ENCODE measurements around the gene ZNF189.
A peak's percentile ranks its signal among the peaks of the same experiment; 100 is the strongest.

Gene ZNF189

GRCh38 chr9:101427358-101427757 is 28.7 kb downstream of the ZNF189 start:
- no peak for DNase-seq

- DNase-seq, result no peak
Measured at GRCh38 chr9:101427957-101428655, 29.5 kb downstream of the ZNF189 start.

- DNase-seq, result no peak
Measured at GRCh38 chr9:101428909-101429308, 30.3 kb downstream of the ZNF189 start.

GRCh38 chr9:101429736-101430135 is 31.1 kb downstream of the ZNF189 start:
- DNase-seq, result no peak

GRCh38 chr9:101432171-101432570 is 33.5 kb downstream of the ZNF189 start:
- no peak for DNase-seq

GRCh38 chr9:101432740-101433139 is 34.1 kb downstream of the ZNF189 start:
- DNase-seq, result no peak

GRCh38 chr9:101433229-101433628 is 34.6 kb downstream of the ZNF189 start:
- no peak for DNase-seq

- DNase-seq, result no peak
Measured at GRCh38 chr9:101434998-101435397, 36.3 kb downstream of the ZNF189 start.

- no peak for DNase-seq
Measured at GRCh38 chr9:101435601-101436079, 37.0 kb downstream of the ZNF189 start, which contains the start of gene ALDOB. Gene ALDOB (minus strand): TSS chr9:101435774. CDS start chr9:101430887, 4,887 bp downstream.

- DNase-seq, result no peak
Measured at GRCh38 chr9:101437806-101438232, 39.2 kb downstream of the ZNF189 start.

GRCh38 chr9:101438523-101438922 is 39.9 kb downstream of the ZNF189 start:
- DNase-seq, result no peak

GRCh38 chr9:101440714-101441230 is 42.1 kb downstream of the ZNF189 start:
- no peak for DNase-seq

- no peak for DNase-seq
Measured at GRCh38 chr9:101442318-101442717, 43.7 kb downstream of the ZNF189 start.

GRCh38 chr9:101442736-101443135 is 44.1 kb downstream of the ZNF189 start:
- DNase-seq, result no peak

GRCh38 chr9:101443364-101443771 is 44.7 kb downstream of the ZNF189 start:
- DNase-seq, result no peak

- DNase-seq, result no peak
Measured at GRCh38 chr9:101445353-101446029, 46.8 kb downstream of the ZNF189 start.

GRCh38 chr9:101446732-101447131 is 48.1 kb downstream of the ZNF189 start:
- no peak for DNase-seq

- DNase-seq, result no peak
Measured at GRCh38 chr9:101448680-101449070, 50.0 kb downstream of the ZNF189 start.

GRCh38 chr9:101449071-101449721 is 50.5 kb downstream of the ZNF189 start:
- peak; percentile 68 for DNase-seq

GRCh38 chr9:101450931-101451330 is 52.3 kb downstream of the ZNF189 start:
- DNase-seq, result no peak

GRCh38 chr9:101451498-101451897 is 52.8 kb downstream of the ZNF189 start:
- DNase-seq, result no peak

- no peak for DNase-seq
Measured at GRCh38 chr9:101453776-101454570, 55.3 kb downstream of the ZNF189 start.

All from NCI-H2029 (cell line).